ENCODE data around the gene THADA.

GRCh38 chr2:43538034-43538670 is 57.7 kb downstream of the THADA start:
- TF ChIP-seq CTCF (IDR thresholded peaks at IDR 0.05; ENCODE audit: insufficient read depth, low read length, poor library complexity, severe bottlenecking) = no peak
- no peak for TF ChIP-seq EZH2phosphoT487 (conservative IDR thresholded peaks at IDR 0.05; ENCODE audit: low read length)
